Fibroblast of lung (primary cell): ENCODE measurements around the gene PHF2. TPM values are rescaled to one million over a fixed set of nuclear protein-coding genes. Genes with fewer than 3 reads are reported as not detected.

Experiments
- DNase-seq, 2 donors: peaks; one replicate each; pipeline versions ENCODE4 v3.0.0 to v3.0.0-alpha.2; 2010; ENCODE audit warnings: low read depth in 2 of 2
- H2AFZ ChIP-seq: 2 replicates; pipeline ENCODE4 v1.5.1; 2012; ENCODE audit warnings: low read length, control low read depth, inconsistent platforms
- H3K27ac ChIP-seq: 2 replicates; pipeline ENCODE4 v1.5.1; 2011; ENCODE audit warnings: low read length, control low read depth; ENCODE audit not compliant: insufficient read depth
- H3K27me3 ChIP-seq: 2 replicates; pipeline ENCODE4 v1.5.1; 2011; ENCODE audit warnings: mild to moderate bottlenecking, low read length; ENCODE audit not compliant: control insufficient read depth, insufficient read depth
- H3K36me3 ChIP-seq: 2 replicates; pipeline ENCODE4 v1.5.1; 2011; ENCODE audit warnings: low read length; ENCODE audit not compliant: control insufficient read depth, insufficient read depth
- H3K4me1 ChIP-seq: 2 replicates; pipeline ENCODE4 v1.5.1; 2011; ENCODE audit warnings: low read length; ENCODE audit not compliant: control insufficient read depth, insufficient read depth; ENCODE audit errors: extremely low read depth
- H3K4me2 ChIP-seq: 2 replicates; pipeline ENCODE4 v1.5.1; 2011; ENCODE audit warnings: low read length, control low read depth; ENCODE audit not compliant: insufficient read depth; ENCODE audit errors: extremely low read depth
- H3K4me3 ChIP-seq, 4 experiments: fragments of 200-600 bp in 1 of 4; sonication (generic) in 1 of 4; replicated peaks in 1 of 4; 2 replicates each; pipeline ENCODE4 v1.5.1; 2011 to 2016; ENCODE audit warnings: low read length in 4 of 4, low read depth in 3 of 4, mild to moderate bottlenecking in 3 of 4, control low read depth in 2 of 4, inconsistent platforms in 1 of 4, mixed read lengths in 1 of 4; ENCODE audit not compliant: insufficient read depth in 1 of 4; ENCODE audit errors: control extremely low read depth in 1 of 4
- H3K79me2 ChIP-seq: 2 replicates; pipeline ENCODE4 v1.5.1; 2012; ENCODE audit warnings: mild to moderate bottlenecking, low read length, inconsistent platforms; ENCODE audit not compliant: control insufficient read depth, insufficient read depth
- H3K9ac ChIP-seq: 2 replicates; pipeline ENCODE4 v1.5.1; 2011; ENCODE audit warnings: mild to moderate bottlenecking, low read length, control low read depth; ENCODE audit not compliant: insufficient read depth
- H3K9me3 ChIP-seq: 2 replicates; pipeline ENCODE4 v1.5.1; 2012; ENCODE audit warnings: low read depth, low read length; ENCODE audit not compliant: control insufficient read depth, insufficient read depth
- H4K20me1 ChIP-seq: 2 replicates; pipeline ENCODE4 v1.5.1; 2011; ENCODE audit warnings: low read length; ENCODE audit not compliant: control insufficient read depth, insufficient read depth; ENCODE audit errors: extremely low read depth
- EZH2 ChIP-seq: IDR thresholded peaks from 2 replicates; pipeline ENCODE4 v1.5.1; 2012; ENCODE audit warnings: low read length, control low read depth, mild to moderate bottlenecking; ENCODE audit errors: missing control alignments
- polyA plus RNA-seq, 2 donors: library from polyadenylated mRNA; depleted of rRNA in 1 of 2; stranded (reverse) in 1 of 2; unstranded in 1 of 2; fragments of >200 nt; gene quantifications; 2 replicates each; pipeline ENCODE4 v1.2.1, GENCODE V29; 2011 to 2012; ENCODE audit warnings: missing spikeins in 1 of 2
- total RNA-seq: library from RNA; depleted of rRNA; stranded (reverse); fragments of >200 nt; gene quantifications from 2 replicates; pipeline ENCODE4 v1.2.1, GENCODE V29; 2014
- TF ChIP-seq, protein P1 (sequence below), 2 donors: IDR thresholded peaks in 1 of 2; conservative IDR thresholded peaks in 1 of 2; 1 replicate in 1 of 2; 2 replicates in 1 of 2; pipeline ENCODE4 v1.5.1; 2011 to 2012; ENCODE audit warnings: low read length in 2 of 2, control low read depth in 1 of 2, inconsistent platforms in 1 of 2, low read depth in 1 of 2, mild to moderate bottlenecking in 1 of 2

Gene PHF2
- total and polyA plus RNA-seq, 2 donors (not counting 1 experiment from before 2014, with no cell fraction given): 9.2 to 13.4 TPM

GRCh38 chr9:93543117-93543516 lies 33.3 kb upstream of the PHF2 start:
- Histone ChIP-seq H2AFZ (no peak overlapping the region), H3K79me2 (peaks cover 7% of the 10 kb centered on the region), H3K4me3 (no peak overlapping the region), H3K4me2 (no peak overlapping the region), H3K9ac (no peak overlapping the region), H4K20me1 (peaks cover 2% of the 10 kb centered on the region), H3K27ac (no peak overlapping the region), H3K27me3 (no peaks in the 10 kb centered on the region), H3K36me3 (peaks cover 11% of the 10 kb centered on the region), H3K4me1 (no peaks in the 10 kb centered on the region), H3K9me3 (no peaks in the 10 kb centered on the region)
- TF ChIP-seq EZH2: no peak
- TF ChIP-seq, protein P1, sequence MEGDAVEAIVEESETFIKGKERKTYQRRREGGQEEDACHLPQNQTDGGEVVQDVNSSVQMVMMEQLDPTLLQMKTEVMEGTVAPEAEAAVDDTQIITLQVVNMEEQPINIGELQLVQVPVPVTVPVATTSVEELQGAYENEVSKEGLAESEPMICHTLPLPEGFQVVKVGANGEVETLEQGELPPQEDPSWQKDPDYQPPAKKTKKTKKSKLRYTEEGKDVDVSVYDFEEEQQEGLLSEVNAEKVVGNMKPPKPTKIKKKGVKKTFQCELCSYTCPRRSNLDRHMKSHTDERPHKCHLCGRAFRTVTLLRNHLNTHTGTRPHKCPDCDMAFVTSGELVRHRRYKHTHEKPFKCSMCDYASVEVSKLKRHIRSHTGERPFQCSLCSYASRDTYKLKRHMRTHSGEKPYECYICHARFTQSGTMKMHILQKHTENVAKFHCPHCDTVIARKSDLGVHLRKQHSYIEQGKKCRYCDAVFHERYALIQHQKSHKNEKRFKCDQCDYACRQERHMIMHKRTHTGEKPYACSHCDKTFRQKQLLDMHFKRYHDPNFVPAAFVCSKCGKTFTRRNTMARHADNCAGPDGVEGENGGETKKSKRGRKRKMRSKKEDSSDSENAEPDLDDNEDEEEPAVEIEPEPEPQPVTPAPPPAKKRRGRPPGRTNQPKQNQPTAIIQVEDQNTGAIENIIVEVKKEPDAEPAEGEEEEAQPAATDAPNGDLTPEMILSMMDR (conservative IDR thresholded peaks at IDR 0.05 in 1 of 2, IDR thresholded peaks at IDR 0.05 in 1 of 2; ENCODE audit: low read depth in 1 of 2, low read length in 2 of 2): no peak
- DNase-seq: no peak

DNA sequence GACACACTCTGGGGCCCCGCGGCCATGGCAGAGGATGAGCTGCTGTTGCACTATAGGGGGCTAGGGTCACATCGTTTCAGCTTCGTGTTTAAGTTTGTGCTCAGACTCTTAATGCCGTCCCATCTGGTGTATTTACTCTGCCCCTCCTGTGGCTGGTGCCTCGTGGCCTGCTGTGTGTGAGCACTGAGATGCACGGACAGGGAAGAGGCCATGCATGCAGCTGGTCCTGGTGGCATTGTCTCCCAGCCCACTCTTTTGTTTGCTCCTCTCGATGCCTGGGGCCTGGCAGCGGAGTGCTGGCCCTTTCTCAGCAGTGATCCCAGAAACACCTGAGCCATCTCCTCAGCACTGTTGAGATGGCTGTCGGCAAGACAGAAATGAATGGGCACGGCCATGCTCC lies 30.0 kb upstream of the PHF2 start:
- H3K27me3 ChIP-seq: no peaks in the 10 kb centered on the region
- no peak for TF ChIP-seq EZH2
- TF ChIP-seq, protein P1 (conservative IDR thresholded peaks at IDR 0.05 in 1 of 2, IDR thresholded peaks at IDR 0.05 in 1 of 2; ENCODE audit: low read depth in 1 of 2, low read length in 2 of 2): no peak
- no peak for DNase-seq

GRCh38 chr9:93549611-93550010 lies 26.8 kb upstream of the PHF2 start:
- Histone ChIP-seq H3K27ac (no peak overlapping the region), H3K36me3 (peaks cover 4% of the 10 kb centered on the region), H3K9me3 (no peaks in the 10 kb centered on the region), H3K27me3 (no peaks in the 10 kb centered on the region), H3K79me2 (peaks cover 4% of the 10 kb centered on the region), H3K4me2 (no peak overlapping the region), H2AFZ (no peak overlapping the region), H3K9ac (no peak overlapping the region), H3K4me3 (no peak overlapping the region), H3K4me1 (no peaks in the 10 kb centered on the region), H4K20me1 (peaks cover 2% of the 10 kb centered on the region)
- TF ChIP-seq, protein P1 (conservative IDR thresholded peaks at IDR 0.05 in 1 of 2, IDR thresholded peaks at IDR 0.05 in 1 of 2; ENCODE audit: low read depth in 1 of 2, low read length in 2 of 2): no peak
- no peak for TF ChIP-seq EZH2
- DNase-seq: peak in 1 of 2 donors; percentile 22

More for the DNA sequence above, 30.0 kb upstream of the PHF2 start:
- Histone ChIP-seq H3K36me3 (peaks cover 7% of the 10 kb centered on the region), H3K4me2 (no peak overlapping the region), H4K20me1 (peaks cover 2% of the 10 kb centered on the region), H3K9ac (no peak overlapping the region), H3K79me2 (peaks cover 4% of the 10 kb centered on the region), H2AFZ (no peak overlapping the region), H3K9me3 (no peaks in the 10 kb centered on the region), H3K4me3 (no peak overlapping the region), H3K27ac (no peak overlapping the region), H3K4me1 (no peaks in the 10 kb centered on the region)
